GM19468 (cell line): ENCODE measurements around the gene FOCAD.
"Not testable (repeated sequence)": the region's sequence is repeated elsewhere in the genome, so short reads cannot be mapped to it uniquely, and the experiment has no call there.

ENCODE experiments used
- ATAC-seq: cut with Tn5 transposase; IDR thresholded peaks from one replicate; pipeline ENCODE4 v1.9.1; 2021; ENCODE audit warnings: mild to moderate bottlenecking, moderate library complexity, moderate number of reproducible peaks; ENCODE audit not compliant: unreplicated experiment; ENCODE audit errors: extremely low read depth

The FOCAD gene

DNA sequence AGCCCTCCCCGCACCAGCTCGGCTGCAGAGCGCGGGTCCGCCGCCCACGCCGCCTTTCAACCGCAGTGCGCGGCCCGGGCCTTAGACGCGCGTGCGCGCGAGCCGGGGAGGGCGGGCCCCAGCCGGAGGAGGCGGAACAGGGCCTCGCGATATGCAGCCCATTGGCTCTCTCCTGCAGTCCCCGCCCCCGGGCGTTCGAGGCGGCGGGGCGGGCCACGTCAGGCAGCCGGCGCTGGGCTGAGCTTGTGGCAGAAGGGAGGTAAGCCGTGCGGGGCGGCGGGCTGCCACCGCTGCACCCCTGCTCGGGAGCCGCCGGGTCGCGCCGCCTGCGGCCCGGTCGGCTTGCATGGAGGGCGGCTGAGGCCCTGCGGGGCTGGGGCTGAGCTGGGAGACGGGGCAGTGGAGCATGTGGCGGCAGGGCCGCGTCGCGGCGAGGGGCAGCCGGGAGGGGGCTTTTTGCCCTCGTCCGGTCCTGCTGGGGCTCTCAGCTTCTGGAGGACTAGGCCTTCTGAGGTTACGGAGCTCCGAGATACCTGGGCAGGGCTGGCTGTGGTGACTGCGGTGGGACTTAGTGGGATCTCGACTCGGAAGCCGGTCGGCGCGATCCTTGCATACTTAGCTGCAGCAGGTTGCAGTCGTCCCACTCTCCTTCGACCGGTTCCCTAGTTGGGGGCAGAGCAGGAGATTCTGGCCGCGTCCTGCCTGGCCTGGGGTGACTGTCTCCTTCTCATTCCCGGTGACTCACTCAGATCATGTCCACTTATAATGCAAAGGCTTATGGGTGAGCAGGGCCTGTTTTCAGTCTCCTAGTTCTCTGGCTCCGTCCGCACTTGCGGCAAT is at the start of gene FOCAD:
FOCAD (plus strand) TSS at position 225 of the 840 bp plus-strand sequence. CDS start 31,095 bp downstream, outside the sequence.
- ATAC-seq, result peak; percentile 99

DNA sequence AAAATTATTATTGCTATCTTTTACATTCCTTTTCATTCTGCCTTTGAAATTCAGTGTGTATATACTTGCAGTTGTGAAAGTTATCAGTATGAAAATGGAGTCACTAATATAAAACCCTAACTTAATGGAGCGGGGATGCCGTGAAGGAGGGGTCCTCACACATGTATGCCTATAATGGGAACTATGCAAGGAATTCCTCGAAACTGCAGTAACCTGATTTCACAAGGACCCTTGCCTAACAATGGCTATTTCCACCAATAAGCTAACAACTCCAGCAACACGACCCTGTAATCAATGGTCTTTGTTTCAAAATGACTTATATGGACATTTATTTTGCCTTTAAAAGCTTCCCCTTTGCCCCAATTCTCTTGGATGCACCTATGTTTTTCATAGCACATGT is 49.2 kb upstream of the FOCAD start:
- no peak for ATAC-seq

DNA sequence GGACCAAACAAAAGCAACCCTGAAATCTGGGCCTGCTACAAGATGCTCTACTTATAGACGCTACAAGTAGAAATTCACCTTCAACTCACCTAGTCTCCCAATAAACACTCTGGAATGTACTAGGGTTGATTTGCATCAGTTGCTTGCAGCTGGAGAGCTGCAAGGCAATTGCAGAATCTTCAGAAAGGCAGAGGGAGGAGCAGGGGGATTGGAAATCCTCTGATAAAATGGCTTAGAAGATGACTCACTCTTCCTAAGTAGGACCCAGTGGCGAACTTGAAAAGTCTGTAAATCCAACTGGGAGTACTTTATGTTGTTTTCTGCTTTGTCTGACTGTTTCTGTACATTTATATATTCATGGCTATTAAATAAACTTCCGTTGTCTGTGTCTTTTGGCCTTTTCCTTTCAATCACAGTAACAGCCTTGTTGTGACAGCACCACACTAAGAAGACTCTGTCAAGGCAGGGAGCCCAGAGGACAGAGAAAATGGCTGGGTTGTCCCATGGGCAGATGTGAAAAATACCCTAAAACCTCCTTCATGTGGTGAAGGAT is 47.1 kb upstream of the FOCAD start:
- ATAC-seq, result no peak

- ATAC-seq, result peak; percentile 82
Measured at GRCh38 chr9:20640331-20641187, 43.5 kb upstream of the FOCAD start.

GRCh38 chr9:20642045-20642444 is 42.0 kb upstream of the FOCAD start:
- no peak for ATAC-seq

- ATAC-seq, result no peak
Measured at GRCh38 chr9:20643660-20644059, 40.4 kb upstream of the FOCAD start.

GRCh38 chr9:20646656-20647055 is 37.4 kb upstream of the FOCAD start:
- ATAC-seq, result no peak

- no peak for ATAC-seq
Measured at GRCh38 chr9:20649381-20649780, 34.7 kb upstream of the FOCAD start.

DNA sequence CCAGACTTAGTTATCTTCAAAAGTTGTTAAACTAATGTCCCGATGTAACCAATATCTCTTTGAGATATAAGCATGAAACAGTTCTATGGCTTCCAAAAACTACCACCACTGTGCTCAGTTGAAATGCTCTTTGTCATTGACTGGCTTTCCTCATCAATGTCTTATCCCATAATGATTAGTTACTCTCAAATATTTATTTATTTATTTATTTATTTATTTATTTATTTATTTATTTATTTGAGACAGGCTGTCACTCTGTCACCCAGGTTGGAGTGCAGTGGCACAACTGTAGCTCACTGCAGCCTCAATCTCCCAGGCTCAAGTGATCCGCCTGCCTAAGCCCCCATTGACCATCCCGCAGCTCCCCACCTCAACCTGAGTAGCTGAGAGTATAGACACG is 33.7 kb upstream of the FOCAD start:
- no peak for ATAC-seq

- ATAC-seq, result no peak
Measured at GRCh38 chr9:20650750-20651299, 33.2 kb upstream of the FOCAD start.

DNA sequence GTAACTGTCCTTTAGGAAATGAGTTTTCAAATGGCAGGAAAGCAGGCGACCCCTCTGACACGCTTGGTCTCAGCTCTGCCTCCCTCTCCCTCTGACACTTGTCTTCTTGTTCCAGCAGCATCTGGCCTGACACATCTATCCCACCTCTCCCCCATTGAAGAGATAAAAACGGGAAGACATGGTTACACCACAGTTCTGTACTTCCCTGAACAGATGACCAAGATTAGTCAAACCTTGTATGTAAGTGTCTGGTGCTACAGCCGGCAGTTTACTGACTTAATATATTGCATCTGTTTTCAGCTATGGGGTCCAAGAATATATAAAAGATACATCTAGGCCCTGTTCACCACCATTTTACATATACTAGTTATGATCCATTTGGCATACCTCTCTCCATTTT is 32.1 kb upstream of the FOCAD start:
- ATAC-seq, result no peak

DNA sequence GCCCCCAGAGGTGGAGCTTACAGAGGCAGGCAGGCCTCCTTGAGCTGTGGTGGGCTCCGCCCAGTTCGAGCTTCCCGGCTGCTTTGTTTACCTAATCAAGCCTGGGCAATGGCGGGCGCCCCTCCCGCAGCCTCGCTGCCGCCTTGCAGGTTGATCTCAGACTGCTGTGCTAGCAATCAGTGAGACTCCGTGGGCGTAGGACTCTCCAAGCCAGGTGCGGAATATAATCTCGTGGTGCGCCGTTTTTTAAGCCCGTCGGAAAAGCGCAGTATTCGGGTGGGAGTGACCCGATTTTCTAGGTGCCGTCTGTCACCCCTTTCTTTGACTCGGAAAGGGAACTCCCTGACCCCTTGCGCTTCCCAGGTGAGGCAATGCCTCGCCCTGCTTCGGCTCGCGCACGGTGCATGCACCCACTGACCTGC is 25.8 kb upstream of the FOCAD start:
- ATAC-seq, result not testable (repeated sequence)

GRCh38 chr9:20658677-20659473 is 25.2 kb upstream of the FOCAD start:
- no peak for ATAC-seq

DNA sequence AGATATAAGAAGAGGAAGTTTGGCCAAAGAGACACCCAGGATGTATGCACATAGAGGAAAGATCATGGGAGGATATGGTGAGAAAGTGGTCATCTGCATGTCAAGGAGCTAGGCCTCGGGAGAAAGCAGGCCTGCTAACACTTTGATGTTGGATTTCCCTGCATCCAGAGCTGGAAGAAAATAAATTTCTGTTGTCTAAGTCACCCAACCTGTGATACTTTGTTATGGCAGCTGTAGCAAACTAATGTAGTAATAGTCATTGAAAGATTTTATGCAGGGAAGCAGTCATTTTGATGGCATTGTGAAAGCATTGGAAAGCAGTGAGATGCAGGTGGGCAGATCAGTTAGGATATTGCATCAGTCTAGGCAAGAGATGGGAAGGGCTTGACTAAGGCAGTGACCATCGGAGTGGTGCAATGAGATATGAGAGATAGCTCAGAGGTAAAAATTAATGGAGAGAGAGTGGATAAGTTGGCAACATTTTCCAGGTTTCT is 24.5 kb upstream of the FOCAD start:
- ATAC-seq, result no peak

GRCh38 chr9:20662156-20662555 is 21.9 kb upstream of the FOCAD start:
- ATAC-seq, result no peak

- ATAC-seq, result no peak
Measured at GRCh38 chr9:20663133-20663532, 20.9 kb upstream of the FOCAD start.

DNA sequence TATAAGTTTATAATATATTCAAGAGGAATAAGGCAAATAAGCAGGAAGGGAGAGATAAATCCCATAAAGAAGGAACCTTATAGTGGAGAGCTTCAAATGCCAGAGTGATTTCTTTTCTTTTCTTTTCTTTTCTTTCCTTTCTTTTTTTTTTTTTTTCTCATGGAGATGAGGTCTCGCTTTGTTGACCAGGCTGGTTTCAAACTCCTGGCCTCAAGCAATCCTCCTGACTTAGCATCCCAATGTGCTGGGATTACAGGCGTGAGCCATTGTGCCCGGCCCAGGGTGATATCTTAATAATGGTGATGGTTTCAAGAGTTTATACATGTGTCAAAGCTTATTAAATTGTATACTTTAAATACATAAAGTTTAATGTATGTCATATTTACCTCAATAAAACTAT is 19.6 kb upstream of the FOCAD start:
- ATAC-seq, result no peak

DNA sequence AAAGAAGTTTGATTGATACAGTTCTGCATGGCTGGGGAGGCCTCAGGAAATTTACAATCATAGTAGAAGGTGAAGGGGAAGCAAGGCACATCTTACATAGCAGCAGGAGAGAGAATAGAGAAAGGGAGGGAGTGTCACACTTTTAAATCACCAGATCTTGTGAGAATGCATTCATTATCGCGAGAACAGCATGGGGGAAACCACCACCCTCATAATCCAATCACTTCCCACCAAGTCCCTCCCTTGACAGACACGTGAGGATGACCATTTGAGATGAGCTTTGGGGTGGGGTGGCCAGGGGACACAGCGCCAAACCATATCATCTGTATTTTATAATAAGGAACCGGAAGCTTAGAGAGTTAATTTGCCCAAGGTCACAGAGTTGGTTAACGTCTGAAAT is 13.7 kb upstream of the FOCAD start:
- no peak for ATAC-seq

GRCh38 chr9:20671635-20672034 is 12.4 kb upstream of the FOCAD start:
- no peak for ATAC-seq

DNA sequence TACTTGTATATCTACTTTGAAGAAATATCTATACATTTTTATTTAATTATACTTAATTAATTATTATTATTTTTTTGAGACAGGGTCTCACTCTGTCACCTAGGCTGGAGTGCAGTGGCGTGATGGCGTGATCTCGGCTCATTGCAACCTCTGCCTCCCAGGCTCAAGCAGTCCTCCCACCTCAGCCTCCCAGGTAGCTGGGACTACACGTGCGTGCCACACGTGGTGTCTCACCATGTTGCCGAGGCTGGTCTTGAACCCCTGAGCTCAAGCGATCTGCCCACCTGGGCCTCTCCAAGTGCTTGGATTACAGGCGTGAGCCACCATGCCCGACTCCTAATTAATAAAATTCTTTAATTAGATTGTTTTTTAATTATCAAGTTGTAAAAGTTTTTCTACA is 10.5 kb upstream of the FOCAD start:
- ATAC-seq, result not testable (repeated sequence)
